NK-92 (cell line): ENCODE results near the gene TXNRD1.
"Not testable (repeated sequence)": the region's sequence is repeated elsewhere in the genome, so short reads cannot be mapped to it uniquely, and the experiment has no call there.

Experiments used
- DNase-seq: peaks from one replicate; lab custom pipeline; 2025; ENCODE audit not compliant: unreplicated experiment; lab: John Stamatoyannopoulos, UW

The TXNRD1 gene

DNA sequence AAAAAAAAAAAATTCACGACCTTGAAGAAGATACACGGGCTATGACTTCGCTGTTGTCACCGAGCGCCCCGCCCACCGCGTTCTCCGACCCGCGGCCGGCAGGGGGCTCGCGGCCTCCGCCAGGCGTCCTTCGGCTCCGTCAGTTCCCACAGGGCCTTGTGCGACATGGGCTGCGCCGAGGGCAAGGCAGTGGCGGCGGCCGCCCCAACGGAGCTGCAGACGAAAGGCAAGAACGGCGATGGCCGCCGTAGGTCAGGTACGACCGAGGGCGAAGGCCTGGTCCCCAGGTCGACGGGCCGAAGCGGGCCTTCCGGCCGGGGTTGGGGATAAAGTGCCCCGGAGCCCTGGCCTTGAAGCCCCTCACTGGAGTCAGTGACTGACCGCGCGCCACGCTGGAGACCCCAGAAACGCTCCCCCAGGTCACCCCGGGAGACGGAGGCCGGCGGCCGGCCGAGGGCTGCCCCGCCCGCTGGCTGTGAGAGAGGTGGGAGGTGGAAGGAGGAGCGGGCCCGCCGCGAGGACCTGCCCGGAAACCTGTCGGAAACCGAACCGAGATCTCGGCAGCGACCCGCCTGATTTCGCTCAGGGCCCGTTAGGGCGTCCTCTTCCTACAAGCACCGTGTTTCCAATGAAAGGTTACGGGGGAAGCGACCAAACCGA, at the start of gene TXNRD1:
TXNRD1 (plus strand) TSS at position 142 of the 660 bp plus-strand sequence; CDS start at position 166, 24 bp downstream.
- no peak for DNase-seq

DNA sequence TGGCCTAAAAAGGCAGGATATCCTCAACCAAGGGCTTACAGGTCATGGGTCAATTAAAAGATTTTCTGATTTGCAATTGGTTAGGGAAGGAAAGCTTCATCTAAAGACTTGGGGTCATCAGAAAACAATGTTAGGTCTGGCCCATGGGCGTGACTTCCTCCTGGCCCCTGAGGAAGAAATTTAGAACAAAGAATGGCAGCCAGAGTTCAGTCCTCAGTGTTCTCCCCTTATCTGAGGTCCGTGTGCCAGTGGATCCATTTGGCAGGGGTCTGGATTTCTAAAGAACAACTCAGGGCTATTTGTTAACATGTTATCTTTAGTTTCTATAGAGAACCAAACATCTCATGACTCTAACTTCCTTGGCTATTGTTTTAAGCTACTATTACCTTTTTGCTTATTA, 49.8 kb upstream of the TXNRD1 start:
- no peak for DNase-seq

DNA sequence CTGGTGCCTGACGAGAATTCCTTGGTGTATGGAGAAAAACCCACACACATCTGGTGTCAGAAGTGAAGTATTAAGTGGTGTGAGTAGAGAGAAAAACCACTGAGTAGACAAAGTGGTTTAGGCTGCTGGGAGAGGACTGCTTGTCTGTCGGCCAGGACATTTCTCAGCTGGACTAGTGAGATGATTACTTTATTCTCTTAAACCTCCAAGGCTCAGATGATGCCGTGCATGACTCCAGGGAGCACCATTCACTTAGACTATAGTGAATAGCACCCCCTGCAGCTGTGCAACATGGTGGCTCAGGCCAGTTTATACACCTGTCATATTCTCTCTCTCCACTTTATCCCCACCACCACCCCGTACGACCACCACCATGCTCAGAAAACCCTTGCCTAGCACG, 49.1 kb upstream of the TXNRD1 start:
- DNase-seq: no peak

DNA sequence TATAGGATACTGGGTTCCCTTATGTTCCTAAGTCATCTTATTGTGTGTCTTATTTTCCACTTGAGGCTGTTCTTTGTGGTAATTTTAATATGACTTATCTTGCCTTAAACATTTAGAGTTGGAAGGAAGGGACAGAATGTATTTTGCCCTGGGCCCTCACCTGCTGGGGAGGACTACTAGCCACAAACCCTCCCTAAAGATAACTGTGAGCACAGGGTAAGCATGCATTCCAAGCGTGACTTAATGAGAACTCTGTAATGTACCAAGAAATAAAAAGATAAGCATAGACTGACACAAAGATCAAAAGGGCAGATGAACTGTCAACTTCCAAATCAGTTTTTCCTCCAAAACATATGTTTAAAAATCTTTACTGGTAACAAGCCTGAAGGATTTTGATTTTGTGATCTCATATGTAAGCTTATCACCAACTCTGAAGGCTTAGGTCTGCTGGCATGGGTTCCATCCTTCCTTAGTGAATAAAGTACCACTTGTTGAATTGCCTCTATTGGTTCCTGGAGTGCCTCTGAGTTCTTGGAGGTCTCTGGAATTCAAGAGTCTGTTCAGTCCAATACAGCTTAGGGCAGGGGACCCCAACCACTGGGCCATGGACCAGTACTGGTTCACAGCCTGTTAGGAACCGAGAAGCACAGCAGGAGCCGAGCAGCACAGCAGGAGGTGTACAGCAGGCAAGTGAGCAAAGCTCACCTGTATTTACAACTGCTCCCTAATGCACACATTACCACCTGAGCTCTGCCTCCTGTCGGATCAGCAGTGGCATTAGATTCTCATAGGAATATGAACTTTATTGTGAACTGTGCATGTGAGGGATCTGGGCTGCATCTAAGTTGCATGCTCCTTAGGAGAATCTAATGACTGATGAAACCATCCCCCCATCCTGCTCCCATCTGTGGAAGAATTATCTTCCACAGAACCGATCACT, 47.8 kb upstream of the TXNRD1 start:
- no peak for DNase-seq

DNA sequence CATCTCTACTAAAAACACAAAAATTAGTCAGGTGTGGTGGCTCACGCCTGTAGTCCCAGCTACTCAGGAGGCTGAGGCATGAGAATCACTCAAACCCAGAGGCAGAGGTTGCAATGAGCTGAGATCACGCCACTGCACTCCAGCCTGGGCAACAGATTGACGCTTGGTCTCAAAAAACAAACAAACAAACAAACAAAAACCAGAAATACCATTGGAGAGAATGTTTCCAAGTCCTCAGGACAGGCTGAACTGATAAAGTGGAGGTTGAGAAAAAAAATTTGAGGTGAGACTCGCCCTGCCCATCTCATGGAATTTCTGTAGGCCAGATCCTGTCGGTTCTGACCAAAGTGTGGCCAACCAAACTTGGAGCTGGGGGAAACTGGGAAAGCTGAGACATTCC, 47.0 kb upstream of the TXNRD1 start:
- DNase-seq: no peak

DNA sequence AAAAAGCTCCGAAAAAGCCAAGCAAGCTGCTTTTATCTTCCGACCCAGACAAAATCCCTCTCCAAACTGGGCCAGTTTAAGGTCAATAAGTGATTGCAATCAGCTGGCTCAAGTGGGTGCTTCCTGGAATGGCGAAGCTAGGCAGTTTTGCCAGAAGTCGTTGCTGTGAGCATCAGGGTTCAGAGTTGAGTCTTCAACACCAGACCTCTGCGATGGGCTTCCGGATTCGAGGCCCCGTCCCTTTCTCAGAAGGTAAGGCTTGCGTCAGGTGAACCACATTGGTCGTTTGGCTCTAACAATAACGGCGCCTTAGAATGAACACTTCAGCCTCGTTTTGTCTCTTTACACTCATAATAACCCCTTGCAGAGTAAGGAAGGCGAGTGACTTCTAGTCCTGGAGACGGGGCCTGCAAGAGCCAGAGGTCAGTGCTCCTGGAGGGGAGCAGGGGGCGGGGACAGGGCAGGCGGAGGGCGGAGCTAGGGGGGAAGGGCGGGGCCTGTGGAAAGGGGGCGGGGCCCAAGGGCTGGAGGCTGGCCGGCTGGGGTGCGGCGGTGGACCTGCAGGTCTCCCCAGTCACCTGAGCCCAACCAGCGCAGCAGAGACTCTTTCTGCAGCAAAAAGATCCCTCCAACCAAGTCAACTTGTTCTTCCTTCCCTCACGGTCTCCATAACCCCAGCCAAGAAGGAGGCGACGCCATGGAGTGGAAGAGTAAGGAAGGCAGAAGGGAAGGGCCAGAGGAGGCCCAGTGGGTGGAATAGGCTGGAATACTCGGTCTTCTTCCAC, 43.6 kb upstream of the TXNRD1 start:
- DNase-seq: no peak

DNA sequence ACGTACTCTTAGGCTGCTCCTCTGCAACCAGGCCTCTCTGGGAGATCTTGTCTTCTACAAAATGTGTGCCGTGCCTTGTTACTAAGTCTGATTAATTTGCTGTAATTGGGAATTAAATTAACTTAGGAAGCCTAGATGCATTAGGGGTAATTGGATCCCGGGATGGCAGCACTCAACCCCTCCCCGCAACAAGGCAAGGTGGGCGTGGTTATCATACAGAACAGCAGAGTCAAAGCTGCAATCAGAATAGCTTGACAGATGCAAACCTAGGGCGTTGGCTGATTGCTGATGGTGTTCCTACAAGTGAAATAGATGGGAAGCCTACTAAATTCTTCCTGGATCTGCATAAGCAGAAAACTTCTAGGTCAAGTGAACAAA, 43.0 kb upstream of the TXNRD1 start:
- DNase-seq: no peak

DNA sequence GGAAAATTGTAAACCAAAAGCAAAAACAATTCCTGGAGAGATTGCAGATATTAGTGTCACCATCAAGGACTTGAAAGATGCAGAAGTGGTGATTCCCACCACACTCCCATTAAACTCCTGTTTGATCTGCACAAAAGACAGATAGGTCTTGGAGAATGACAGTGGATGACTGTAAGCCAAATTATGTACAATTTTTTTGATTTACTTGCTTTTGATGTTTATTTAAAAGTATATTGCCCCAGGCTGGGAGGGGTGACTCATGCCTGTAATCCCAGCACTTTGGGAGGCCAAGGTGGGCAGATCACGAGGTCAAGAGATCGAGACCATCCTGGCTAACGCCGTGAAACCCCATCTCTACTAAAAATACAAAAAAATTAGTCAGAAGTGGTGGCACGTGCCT, 41.8 kb upstream of the TXNRD1 start:
- DNase-seq: not testable (repeated sequence)

DNA sequence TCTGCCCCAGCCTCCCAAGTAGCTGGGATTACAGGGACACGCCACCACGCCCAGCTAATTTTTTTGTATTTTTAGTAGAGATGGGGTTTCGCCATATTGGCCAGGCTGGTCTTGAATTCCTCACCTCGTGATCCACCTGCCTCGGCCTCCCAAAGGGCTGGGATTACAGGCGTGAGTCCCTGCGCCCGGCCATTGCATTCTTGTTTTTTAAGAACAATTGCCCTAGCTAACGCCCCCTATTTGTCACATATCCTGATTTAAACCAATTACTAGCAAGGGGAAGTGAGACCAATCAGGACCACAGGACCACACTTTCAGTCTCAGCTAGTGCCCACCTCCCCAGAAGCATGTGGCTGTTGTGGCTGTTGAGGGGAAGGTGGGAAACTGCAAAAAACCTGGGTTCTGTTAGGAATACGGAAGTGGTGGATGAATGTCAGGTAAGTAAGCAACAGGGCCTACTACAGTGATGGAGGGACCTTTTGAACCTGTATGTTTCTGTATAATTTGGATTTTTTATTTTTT, 39.8 kb upstream of the TXNRD1 start:
- no peak for DNase-seq

DNA sequence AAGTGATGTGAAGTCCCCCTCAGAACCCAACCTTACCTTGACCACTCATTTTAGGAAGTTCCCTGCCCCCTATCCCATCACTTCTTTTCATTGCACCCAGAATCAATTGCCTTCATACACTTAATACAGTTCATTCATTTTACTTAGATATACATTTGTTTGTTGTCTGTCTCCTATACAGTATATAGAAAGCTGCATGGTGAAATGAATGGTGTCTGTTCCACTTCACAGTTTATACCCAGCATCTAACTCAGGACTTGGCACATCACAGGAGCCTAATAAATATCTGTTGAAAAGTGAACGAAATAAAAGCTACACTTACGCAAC, 38.3 kb upstream of the TXNRD1 start:
- DNase-seq: no peak

DNA sequence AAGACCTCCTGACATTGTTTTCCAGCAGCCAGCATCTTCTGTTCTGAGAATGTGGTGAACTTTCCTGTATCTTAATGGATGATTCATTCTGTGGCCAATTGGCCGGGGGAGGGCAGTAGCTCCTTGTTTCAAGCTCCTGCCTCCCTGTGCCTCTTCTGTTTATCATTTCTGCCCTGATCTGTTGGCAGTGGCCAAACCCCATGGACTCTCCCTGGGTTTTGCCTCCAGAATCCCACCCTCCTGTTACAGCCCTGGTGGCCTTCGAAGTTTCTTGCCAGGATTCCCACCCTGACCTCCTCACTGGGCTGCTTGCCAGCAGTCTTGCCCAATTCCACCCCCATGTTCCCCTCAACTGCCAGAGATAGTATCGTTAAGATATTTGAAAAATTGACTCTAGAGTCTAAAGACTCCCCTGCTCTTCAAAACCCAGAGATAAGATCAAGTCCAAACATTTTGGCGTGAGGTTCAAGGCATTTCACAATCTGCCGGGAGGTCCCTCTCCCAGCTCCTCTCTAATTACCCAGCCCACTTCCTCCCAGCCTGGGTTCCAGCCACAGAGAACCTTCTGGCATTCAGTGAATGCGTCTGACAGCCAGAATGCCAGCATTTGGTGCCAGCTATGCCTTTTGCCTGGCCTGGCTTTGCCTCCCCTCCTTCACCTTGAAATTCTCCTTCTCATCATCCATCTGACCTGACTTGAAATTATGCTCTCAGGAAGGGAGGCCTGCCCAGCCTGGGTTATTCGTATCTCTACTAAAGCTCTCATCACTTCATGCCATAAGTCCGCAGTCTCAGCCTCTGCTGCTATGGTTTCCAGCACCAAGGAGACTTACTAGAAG, 37.7 kb upstream of the TXNRD1 start:
- DNase-seq: no peak

DNA sequence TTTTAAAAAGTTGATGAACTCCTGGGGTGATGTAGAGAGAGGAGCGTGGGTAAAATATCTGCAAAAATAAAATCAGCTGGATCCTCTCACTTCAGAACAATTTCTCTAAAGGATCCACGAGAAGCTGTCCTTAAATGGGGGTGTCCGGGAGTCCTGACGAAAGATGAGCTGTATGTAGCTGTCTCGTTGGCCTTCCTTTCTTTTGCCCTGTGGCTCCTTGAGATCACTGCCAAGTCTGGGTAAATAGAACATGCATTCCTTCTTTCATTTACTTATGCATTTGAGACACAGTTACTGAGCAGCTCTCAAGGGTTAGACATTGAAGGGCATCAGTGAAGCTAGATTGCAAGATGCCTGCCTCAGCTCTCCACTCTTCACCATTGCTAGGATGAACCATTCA, 35.2 kb upstream of the TXNRD1 start:
- DNase-seq: no peak

DNA sequence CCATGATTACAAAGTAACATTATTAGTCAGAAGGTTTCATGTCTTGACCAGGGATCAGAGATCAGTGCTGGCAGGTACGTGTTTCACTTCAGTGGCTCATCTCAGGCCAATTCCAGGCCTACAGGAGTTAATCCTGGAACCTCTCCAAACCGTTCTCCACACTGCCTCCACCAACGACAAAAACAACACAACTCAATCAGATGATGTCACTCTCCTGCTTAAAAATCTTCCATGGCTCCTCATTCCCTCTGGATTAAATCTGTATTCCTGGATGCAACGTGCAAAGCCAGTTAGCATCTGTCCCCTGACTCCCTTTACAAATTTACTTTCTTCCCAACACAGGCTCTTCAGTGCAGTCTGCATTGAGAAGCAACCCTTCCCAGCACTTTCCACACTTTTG, 34.3 kb upstream of the TXNRD1 start:
- DNase-seq: no peak

DNA sequence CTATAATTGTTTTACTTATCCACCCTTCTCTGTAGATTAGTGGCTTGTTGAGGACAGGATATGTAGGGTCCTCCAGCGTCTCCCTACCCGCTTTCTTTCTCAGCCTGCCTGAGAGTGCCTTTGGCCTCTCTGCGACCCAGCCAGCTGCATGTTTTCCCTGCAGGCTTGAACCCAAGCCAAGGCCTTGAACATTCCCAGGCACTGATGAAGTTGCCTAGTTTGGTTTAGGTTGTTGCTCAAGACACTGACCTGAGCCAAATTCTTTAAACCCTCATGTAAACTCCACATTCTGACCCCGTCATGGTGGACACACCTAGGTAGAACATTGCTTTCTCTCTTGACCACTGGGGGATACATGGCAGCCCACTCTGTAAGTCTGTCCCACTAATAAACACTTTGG, 33.4 kb upstream of the TXNRD1 start:
- DNase-seq: no peak

DNA sequence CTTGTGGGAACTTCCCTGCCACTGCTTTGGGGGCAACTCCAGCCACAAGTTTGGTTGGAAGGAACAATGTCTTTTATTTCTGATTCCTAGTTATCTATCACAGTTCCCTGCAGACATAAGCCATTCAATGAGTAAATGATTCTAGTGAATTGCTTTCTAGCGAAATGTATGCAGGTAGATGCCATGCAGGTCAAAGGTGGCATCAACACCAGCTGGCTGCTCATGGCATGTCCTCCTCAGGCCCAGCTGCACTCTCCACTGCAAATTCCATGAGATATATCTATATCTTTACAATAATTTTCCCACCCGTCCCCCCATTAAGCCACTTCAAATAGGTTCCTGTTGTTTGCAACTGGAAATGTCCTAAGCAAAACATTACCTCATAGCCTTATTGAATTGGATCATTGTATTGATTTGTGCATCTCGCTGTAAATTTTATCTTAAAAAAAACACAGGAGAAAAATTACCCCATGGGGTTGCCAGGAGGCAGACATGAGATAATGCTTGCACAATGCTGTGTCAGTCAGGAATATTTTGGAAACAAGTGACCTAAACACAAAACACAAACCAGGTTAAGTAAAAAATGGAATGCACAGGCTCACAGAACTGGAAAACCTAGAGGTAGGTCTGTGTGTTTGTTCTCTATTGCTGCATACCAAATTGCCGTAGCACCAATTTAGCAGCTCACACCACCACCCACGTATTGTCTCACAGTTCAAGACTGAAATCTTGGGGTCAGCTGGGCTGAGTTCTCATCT, 32.8 kb upstream of the TXNRD1 start:
- DNase-seq: no peak

DNA sequence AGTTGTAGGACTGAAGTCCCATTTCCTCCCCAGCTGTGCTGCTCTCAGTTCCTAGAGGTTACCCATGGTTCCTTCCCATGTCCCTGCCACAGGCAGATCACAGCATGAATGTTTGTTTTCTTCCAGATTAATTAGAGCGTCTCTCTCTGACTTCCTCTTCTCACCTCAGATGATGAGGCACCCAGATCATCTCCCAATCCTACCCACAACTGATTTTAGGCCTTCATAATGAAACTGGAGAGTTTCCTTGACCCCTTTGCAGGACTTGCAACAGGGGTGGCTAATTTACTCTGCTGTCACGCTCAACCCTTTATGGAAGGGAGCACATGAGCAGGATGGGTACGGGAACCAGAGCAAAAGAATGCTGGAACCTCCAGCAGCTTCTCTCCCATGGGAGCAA, 32.1 kb upstream of the TXNRD1 start:
- DNase-seq: no peak

DNA sequence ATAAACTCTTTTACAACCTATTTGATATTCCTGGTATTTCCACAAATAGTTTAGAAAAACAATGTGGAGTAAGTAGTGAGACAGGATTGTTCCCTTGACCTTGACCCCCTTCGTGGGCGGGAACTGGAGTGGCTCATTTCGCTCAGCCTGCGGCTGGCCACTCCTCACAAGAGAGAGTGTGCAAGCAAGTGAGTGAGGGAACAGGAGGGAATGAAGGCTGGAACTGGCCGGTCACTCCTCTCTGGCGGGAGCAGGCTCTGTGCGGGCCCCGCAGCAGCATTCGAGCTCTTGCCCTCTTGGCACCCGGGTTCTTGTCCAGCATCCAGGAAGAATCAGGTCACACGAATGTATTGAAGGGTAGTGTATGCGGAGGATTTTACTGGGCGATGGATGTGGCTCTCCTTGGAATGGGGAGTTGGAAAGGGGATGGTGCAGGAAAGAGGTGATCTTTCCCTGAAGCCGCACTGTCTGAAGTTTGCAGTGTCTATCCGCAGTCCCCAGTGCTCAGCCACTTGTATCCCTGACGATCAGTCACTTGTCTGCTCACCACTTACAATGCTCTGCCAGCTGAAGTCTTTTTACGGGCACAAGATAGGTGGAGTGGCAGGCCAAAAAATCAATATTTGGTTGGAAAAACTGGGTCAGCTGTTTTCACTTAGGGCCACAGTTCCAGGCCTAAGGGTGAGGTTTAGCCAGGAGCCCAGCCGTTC, 28.0 kb upstream of the TXNRD1 start:
- no peak for DNase-seq

DNA sequence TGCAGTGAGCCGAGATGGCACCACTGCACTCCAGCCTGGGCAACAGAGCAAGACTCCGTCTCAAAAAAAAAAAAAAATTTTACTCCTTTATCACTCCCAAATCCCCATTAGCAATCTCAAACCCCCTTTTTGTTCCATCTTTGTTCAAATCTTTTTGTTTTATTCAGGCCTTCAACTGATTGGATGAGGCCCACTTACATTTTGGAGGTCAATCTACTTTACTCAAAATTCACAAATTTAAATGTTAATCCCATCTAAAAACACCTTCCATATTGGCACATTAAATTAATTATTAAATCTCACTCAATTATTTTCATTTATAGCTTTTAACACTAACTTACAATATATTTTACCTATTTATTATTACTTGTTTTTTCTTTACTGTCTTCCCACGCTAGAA, 27.0 kb upstream of the TXNRD1 start:
- no peak for DNase-seq

DNA sequence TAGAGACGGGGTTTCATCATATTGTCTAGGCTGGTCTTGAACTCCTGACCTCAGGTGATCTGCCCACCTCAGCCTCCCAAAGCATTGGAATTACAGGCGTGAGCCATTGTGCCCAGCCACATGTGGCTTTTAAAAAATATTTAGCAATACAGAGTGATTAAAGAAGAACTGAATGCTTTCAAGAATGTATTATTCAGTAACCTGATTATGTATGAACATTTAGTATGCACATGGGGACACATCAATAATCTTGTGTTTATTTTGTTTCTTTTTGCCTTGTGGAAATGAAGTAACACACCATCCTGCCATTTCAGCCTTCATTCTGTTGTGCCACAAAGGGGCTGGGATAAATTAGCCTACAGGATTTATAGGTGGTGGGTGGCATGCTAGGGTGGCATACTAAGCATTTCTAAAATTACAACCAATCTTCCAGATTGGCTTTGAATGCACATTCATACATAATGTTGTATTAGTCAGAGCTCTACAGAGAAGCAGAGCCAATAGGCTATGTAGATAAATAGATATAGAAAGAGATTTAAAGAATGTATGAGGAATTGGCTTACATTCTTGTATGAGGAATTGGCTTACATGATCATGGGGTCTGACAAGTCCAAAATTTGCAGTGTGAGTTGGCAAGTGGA, 25.5 kb upstream of the TXNRD1 start:
- DNase-seq: no peak
